OCI-LY7 (cell line): ENCODE data around the gene YRDC. TPM values are rescaled to one million over a fixed set of nuclear protein-coding genes. Genes with fewer than 3 reads are reported as not detected.

Source experiments
- BruUV-seq: library from RNA; stranded (reverse); fragments of 400-500 nt; replicated peaks from 2 replicates; lab custom pipeline; 2021; lab: Mats Ljungman, UMichigan
- CTCF ChIA-PET: fragments of 300-600 bp; sonication (Branson Sonifier 250); formaldehyde crosslinking; loops from one replicate; lab custom pipeline; 2022; ENCODE audit warnings: antibody characterized with exemption; ENCODE audit not compliant: unreplicated experiment; lab: Charles Lee
- POLR2A ChIA-PET: fragments of 300-600 bp; sonication (Branson Sonifier 250); formaldehyde crosslinking; loops from one replicate; lab custom pipeline; 2022; ENCODE audit warnings: antibody characterized with exemption; lab: Charles Lee
- DNase-seq: peaks from one replicate; pipeline ENCODE4 v3.0.0-alpha.2; 2015; ENCODE audit warnings: low spot score
- H2AFZ ChIP-seq: fragments of 200-600 bp; sonication (generic), shearing (Covaris generic); 2 replicates; pipeline ENCODE4 v1.6.1; 2014; ENCODE audit warnings: mild to moderate bottlenecking, antibody characterized with exemption, low read length, moderate library complexity
- H3K27ac ChIP-seq: fragments of 200-600 bp; sonication (generic); 2 replicates; pipeline ENCODE4 v1.5.1; 2014; ENCODE audit warnings: mixed run types, low read depth, mild to moderate bottlenecking, moderate library complexity, low read length, inconsistent platforms; ENCODE audit not compliant: poor library complexity, severe bottlenecking
- H3K36me3 ChIP-seq: fragments of 200-600 bp; sonication (generic); 2 replicates; pipeline ENCODE4 v1.6.1; 2014; ENCODE audit warnings: mild to moderate bottlenecking, antibody characterized with exemption, low read length, moderate library complexity, mixed read lengths; ENCODE audit not compliant: insufficient read depth
- H3K4me1 ChIP-seq: fragments of 200-600 bp; sonication (generic); 2 replicates; pipeline ENCODE4 v1.5.1; 2014; ENCODE audit warnings: mild to moderate bottlenecking, low read length; ENCODE audit not compliant: insufficient read depth, poor library complexity, severe bottlenecking
- H3K4me2 ChIP-seq: fragments of 200-600 bp; sonication (generic); 2 replicates; pipeline ENCODE4 v1.6.1; 2014; ENCODE audit warnings: mild to moderate bottlenecking, low read length
- H3K4me3 ChIP-seq: fragments of 200-600 bp; sonication (generic); 2 replicates; pipeline ENCODE4 v1.5.1; 2014; ENCODE audit warnings: mild to moderate bottlenecking, low read depth, low read length; ENCODE audit not compliant: poor library complexity, severe bottlenecking
- H3K79me2 ChIP-seq: fragments of 200-600 bp; sonication (generic); 2 replicates; pipeline ENCODE4 v1.6.1; 2016; ENCODE audit warnings: low read depth, mild to moderate bottlenecking, low read length, moderate library complexity, mixed read lengths; ENCODE audit not compliant: insufficient read depth
- H3K9me2 ChIP-seq: fragments of 200-600 bp; sonication (generic); 2 replicates; pipeline ENCODE4 v1.6.1; 2016; ENCODE audit warnings: mild to moderate bottlenecking, low read length, mixed read lengths; ENCODE audit not compliant: insufficient read depth
- H3K9me3 ChIP-seq: fragments of 200-600 bp; sonication (generic); 2 replicates; pipeline ENCODE4 v1.6.1; 2014; ENCODE audit warnings: mild to moderate bottlenecking, mixed run types, low read length, mixed read lengths
- H4K20me1 ChIP-seq: fragments of 200-600 bp; sonication (generic); 2 replicates; pipeline ENCODE4 v1.6.1; 2014; ENCODE audit warnings: mild to moderate bottlenecking, antibody characterized with exemption, low read length, moderate library complexity, mixed read lengths; ENCODE audit not compliant: insufficient read depth
- CTCF ChIP-seq: fragments of 200-600 bp; sonication (generic); conservative IDR thresholded peaks from 2 replicates; pipeline ENCODE4 v1.5.1; 2014; ENCODE audit warnings: mild to moderate bottlenecking, antibody characterized with exemption, low read length, moderate library complexity, mixed read lengths
- EZH2phosphoT487 ChIP-seq: fragments of 200-600 bp; sonication (generic); IDR thresholded peaks from 2 replicates; pipeline ENCODE4 v1.6.1; 2018; ENCODE audit warnings: low read depth, borderline replicate concordance, mild to moderate bottlenecking, mixed run types, antibody characterized with exemption, low read length, moderate library complexity, mixed read lengths
- intact Hi-C: fragments of 100-400 bp; cut with micrococcal nuclease; formaldehyde crosslinking; loops from one replicate; pipeline ENCODE4 v1.10.0; 2022; ENCODE audit not compliant: unreplicated experiment
- total RNA-seq, 2 experiments: library from RNA; depleted of rRNA in 1 of 2; stranded (reverse); fragments of >200 nt in 1 of 2; shearing (Covaris generic) in 1 of 2; gene quantifications; 2 replicates each; pipeline ENCODE4 v1.2.3, GENCODE V29; 2014 to 2022

Gene YRDC
- total RNA-seq, 2 experiments from 2014 or later, result 27.6 to 28.0 TPM

GRCh38 chr1:37808369-37809319 is 636 bp upstream of the YRDC start:
- peaks cover 27% of the 10 kb centered on the region for H3K4me1 ChIP-seq
- peaks cover 10% of the 10 kb centered on the region for H4K20me1 ChIP-seq
- BruUV-seq, result TSS peak; percentile 67
- peaks cover 52% of the 10 kb centered on the region for H3K36me3 ChIP-seq
- no peaks in the 10 kb centered on the region for H3K9me3 ChIP-seq
- H3K4me3 ChIP-seq, result peak overlapping the region; percentile 91
- peaks cover 35% of the 10 kb centered on the region for H3K79me2 ChIP-seq
- intact Hi-C loops, result loop anchor here (2.0 kb wide), 1 partner anchor 116 kb away; the partner anchor contains the start of gene CDCA8
- ChIA-PET CTCF (interaction anchor here (0.5 to 1.4 kb wide), 5 partner anchors 16 to 1396 kb away, joined by 3 to 22 read pairs (median 12); partner anchors contain the start of gene MACF1), POLR2A (interaction anchor here (0.6 to 1.8 kb wide), 6 partner anchors 10 to 676 kb away, joined by 3 to 4 read pairs (median 4); no protein-coding TSS in a partner anchor)
- peak overlapping the region; percentile 44 for H2AFZ ChIP-seq
- no peaks in the 10 kb centered on the region for H3K9me2 ChIP-seq
- H3K27ac ChIP-seq, result no peak overlapping the region
- peak overlapping the region; percentile 91 for H3K4me2 ChIP-seq
- no peak for TF ChIP-seq CTCF
- TF ChIP-seq EZH2phosphoT487, result no peak
- peak; percentile 37 for DNase-seq

- no peak for TF ChIP-seq CTCF
- TF ChIP-seq EZH2phosphoT487, result no peak
- intact Hi-C loops, result loop anchor here (1.0 kb wide), 1 partner anchor 13 kb away; no protein-coding TSS in a partner anchor
- H3K9me3 ChIP-seq, result no peaks in the 10 kb centered on the region
- no peak overlapping the region for H2AFZ ChIP-seq
- H3K9me2 ChIP-seq, result no peaks in the 10 kb centered on the region
- POLR2A ChIA-PET, result interaction anchor here (0.7 to 1.8 kb wide), 5 partner anchors 8 to 77 kb away, joined by 3 to 6 read pairs (median 4); no protein-coding TSS in a partner anchor
- BruUV-seq, result TSS peak; percentile 52
- DNase-seq, result no peak
- H3K36me3 ChIP-seq, result peaks cover 66% of the 10 kb centered on the region
- H3K4me2 ChIP-seq, result peak overlapping the region; percentile 98
- CTCF ChIA-PET, result interaction anchor here (1.4 kb wide), 1 partner anchor 53 kb away, joined by 22 read pairs; no protein-coding TSS in a partner anchor
- H3K4me1 ChIP-seq, result peaks cover 27% of the 10 kb centered on the region
- peak overlapping the region; percentile 91 for H3K4me3 ChIP-seq
- H3K27ac ChIP-seq, result peak overlapping the region; percentile 32
- H3K79me2 ChIP-seq, result peaks cover 35% of the 10 kb centered on the region
- H4K20me1 ChIP-seq, result peaks cover 10% of the 10 kb centered on the region
These were observed 821 bp downstream of the YRDC start for GRCh38 chr1:37807220-37807554.
